ENCODE results near the gene MTMR4. TPM values are rescaled to one million over a fixed set of nuclear protein-coding genes. Genes with fewer than 3 reads are reported as not detected.

MTMR4 gene
- polyA plus RNA-seq, 1 experiment: 35.2 TPM

DNA sequence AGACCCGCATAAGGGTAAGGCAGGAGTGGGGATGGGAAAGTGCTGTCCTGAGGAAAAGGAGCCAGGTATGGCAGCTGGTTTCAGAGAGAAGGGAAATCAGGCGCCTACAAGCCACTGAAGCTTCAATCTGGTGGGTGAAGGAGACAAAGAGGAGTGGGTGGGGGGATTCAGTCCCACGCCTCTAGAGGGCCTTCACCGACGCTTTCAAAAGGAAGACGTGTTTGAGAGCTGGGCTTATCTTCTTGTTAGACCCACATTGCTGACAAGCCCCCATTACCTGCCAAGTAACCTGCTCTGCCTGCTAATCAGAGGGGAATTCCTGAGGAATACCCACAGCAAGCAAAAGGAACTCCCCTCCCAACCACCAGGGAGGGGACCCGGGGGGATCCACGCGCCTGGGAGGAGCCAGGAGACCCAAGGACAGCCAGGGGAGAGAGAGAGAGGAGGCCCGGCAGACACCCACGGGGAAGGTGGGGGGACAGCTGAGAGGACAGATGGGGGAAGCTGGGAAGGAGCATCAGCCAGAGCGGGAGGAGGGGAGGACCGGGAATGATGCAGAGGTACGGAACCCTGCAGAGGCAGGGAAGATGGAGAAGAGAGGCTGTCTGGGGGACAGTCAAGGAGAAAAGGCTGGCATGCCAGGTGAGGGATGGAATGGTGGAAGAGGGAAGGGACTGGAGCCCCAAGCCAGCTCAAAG, 1.0 kb downstream of the MTMR4 start:
- CTCF ChIA-PET: interaction anchor here (0.6 kb wide), 1 partner anchor 989 kb away, joined by 3 read pairs; no protein-coding TSS in a partner anchor
- no peak for DNase-seq (ENCODE audit: low read depth)
- POLR2A ChIA-PET: interaction anchor here (0.6 kb wide), 1 partner anchor 16 kb away, joined by 4 read pairs; no protein-coding TSS in a partner anchor
- Histone ChIP-seq H3K4me3 (ENCODE audit: low read depth, low read length) (peak overlapping the region; percentile 56), H3K27me3 (ENCODE audit: control insufficient read depth, insufficient read depth, low read length) (no peaks in the 10 kb centered on the region), H3K36me3 (ENCODE audit: control insufficient read depth, insufficient read depth, low read length) (peaks cover 12% of the 10 kb centered on the region)
- TF ChIP-seq CTCF (IDR thresholded peaks at IDR 0.05; ENCODE audit: insufficient read depth, low read depth, low read length): no peak

- CTCF ChIA-PET: no interaction called here
- TF ChIP-seq CTCF (IDR thresholded peaks at IDR 0.05; ENCODE audit: insufficient read depth, low read depth, low read length): no peak
- Histone ChIP-seq H3K27me3 (ENCODE audit: control insufficient read depth, insufficient read depth, low read length) (no peaks in the 10 kb centered on the region), H3K36me3 (ENCODE audit: control insufficient read depth, insufficient read depth, low read length) (peaks cover 27% of the 10 kb centered on the region), H3K4me3 (ENCODE audit: low read depth, low read length) (no peak overlapping the region)
- POLR2A ChIA-PET: no interaction called here
- DNase-seq (ENCODE audit: low read depth): no peak
These were observed 4.4 kb downstream of the MTMR4 start for GRCh38 chr17:58510075-58510474.

DNA sequence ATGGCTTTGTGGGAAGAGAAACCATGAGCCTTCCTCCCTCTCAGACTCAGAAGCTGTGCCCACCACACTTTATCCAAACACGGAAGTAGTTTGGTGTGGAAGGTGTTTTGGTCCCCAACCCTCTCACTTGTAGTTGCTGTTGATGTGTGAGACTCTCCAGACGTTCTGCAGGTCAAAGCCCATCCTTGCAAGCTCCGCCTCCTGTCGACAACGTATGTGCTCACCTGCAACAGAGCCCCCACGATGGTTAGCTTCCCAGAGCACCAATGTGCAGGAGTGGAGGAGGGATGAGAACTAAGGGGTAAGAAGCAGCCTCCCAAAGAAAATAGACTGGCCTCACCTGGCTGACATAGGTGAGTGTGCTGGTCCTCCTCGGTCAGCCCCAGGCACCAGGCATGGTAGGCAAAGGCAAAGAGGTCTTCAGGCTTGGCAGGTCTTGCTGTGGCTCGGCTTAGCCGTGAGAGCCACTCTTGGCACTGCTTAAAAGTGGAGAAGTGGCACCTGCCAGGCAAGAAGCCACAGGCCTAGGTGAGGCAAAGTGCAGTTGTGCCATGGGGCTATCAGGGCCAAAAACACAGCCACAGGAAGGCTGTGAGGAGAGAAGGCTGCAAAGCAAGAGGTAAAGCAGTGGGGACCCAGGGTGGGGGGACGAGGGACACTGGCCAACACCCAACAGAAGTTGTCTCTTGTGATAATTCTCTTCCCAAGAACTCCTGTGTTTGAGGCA, 5.9 kb downstream of the MTMR4 start:
- ChIA-PET CTCF (interaction anchor here (0.6 kb wide), 1 partner anchor 202 kb away, joined by 5 read pairs; no protein-coding TSS in a partner anchor), POLR2A (no interaction called here)
- no peak for TF ChIP-seq CTCF (IDR thresholded peaks at IDR 0.05; ENCODE audit: insufficient read depth, low read depth, low read length)
- Histone ChIP-seq H3K27me3 (ENCODE audit: control insufficient read depth, insufficient read depth, low read length) (no peaks in the 10 kb centered on the region), H3K4me3 (ENCODE audit: low read depth, low read length) (no peak overlapping the region), H3K36me3 (ENCODE audit: control insufficient read depth, insufficient read depth, low read length) (peaks cover 31% of the 10 kb centered on the region)
- DNase-seq (ENCODE audit: low read depth): no peak

DNA sequence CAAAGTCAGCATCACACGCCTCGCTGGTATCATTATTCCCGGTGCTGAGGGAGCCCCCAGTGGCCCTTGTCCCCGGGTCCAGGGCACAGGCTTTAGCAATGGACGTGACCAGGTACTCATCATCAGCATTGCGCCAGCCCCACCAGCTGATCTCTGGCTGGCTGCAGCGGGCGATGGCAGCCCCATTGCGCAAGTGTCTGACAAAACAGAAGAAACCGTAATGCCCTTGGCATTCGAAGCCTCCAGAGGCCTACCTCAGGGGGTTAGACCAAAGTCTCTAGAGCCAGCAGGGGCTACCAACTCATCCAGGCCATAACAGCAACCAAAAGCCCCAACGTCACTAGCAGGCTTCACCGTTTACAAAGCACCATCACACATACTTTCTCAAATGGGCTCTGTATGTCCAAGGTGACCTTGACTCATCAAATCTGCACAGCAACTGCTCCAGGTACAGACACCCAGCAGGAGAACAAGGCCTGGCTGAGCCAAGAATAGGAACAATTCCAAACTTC, 7.3 kb downstream of the MTMR4 start:
- no peaks in the 10 kb centered on the region for H3K27me3 ChIP-seq (ENCODE audit: control insufficient read depth, insufficient read depth, low read length)
- no peak for TF ChIP-seq CTCF (IDR thresholded peaks at IDR 0.05; ENCODE audit: insufficient read depth, low read depth, low read length)
- peaks cover 32% of the 10 kb centered on the region for H3K36me3 ChIP-seq (ENCODE audit: control insufficient read depth, insufficient read depth, low read length)
- DNase-seq (ENCODE audit: low read depth): no peak
- POLR2A ChIA-PET: no interaction called here
- CTCF ChIA-PET: no interaction called here
- H3K4me3 ChIP-seq (ENCODE audit: low read depth, low read length): no peak overlapping the region

GRCh38 chr17:58506354-58507080, 7.9 kb downstream of the MTMR4 start:
- Histone ChIP-seq H3K36me3 (ENCODE audit: control insufficient read depth, insufficient read depth, low read length) (peaks cover 32% of the 10 kb centered on the region), H3K4me3 (ENCODE audit: low read depth, low read length) (no peak overlapping the region), H3K27me3 (ENCODE audit: control insufficient read depth, insufficient read depth, low read length) (no peaks in the 10 kb centered on the region)
- TF ChIP-seq CTCF (IDR thresholded peaks at IDR 0.05; ENCODE audit: insufficient read depth, low read depth, low read length): no peak
- DNase-seq (ENCODE audit: low read depth): no peak
- POLR2A ChIA-PET: no interaction called here
- CTCF ChIA-PET: interaction anchor here (1.0 kb wide), 1 partner anchor 9 kb away, joined by 3 read pairs; no protein-coding TSS in a partner anchor

Data from BJ (cell line).